ENCODE results near the gene MX1. TPM values are rescaled to one million over a fixed set of nuclear protein-coding genes. Genes with fewer than 3 reads are reported as not detected.

MX1 gene
- total RNA-seq, 1 donor: 33.3 TPM

DNA sequence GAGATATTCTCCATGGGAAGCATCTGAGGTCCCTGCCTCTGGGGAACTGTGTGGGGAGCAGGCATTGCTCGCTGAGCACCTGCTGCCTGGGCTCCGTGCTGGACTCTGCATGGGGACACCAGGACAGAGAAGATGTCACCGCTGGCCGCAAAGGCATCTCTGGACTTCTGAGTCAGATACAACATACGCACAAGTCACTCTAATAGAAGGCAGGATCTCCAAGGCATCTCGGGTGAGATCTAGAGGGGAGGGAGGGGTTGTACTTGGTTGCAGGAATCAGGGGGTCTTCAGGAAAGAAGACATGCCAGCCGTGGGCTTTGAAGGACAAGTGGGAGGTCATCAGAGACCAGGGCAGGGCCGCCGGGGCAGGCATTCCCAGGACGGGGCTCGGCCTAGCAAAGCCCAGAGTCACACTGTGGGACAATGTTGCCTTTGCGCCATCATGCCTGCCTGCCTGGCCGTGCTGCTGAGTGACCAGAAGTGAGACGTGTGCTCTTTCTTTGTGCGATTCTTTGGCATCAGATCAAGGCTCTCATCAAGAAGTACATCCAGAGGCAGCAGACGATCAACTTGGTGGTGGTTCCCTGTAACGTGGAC is 35.9 kb upstream of the MX1 start:
- Histone ChIP-seq H4K20me1 (ENCODE audit: insufficient read depth, low read length) (no peaks in the 10 kb centered on the region), H3K27me3 (ENCODE audit: insufficient read depth, low read length) (no peaks in the 10 kb centered on the region), H3K27ac (ENCODE audit: low read depth, low read length) (no peak overlapping the region), H3K4me3 (ENCODE audit: insufficient read depth, low read length) (no peak overlapping the region), H2AFZ (ENCODE audit: low read length) (no peak overlapping the region), H3K4me2 (ENCODE audit: insufficient read depth, low read length) (no peak overlapping the region), H3K79me2 (ENCODE audit: insufficient read depth, low read length) (no peaks in the 10 kb centered on the region), H3K9me3 (ENCODE audit: low read depth, low read length) (no peaks in the 10 kb centered on the region), H3K36me3 (ENCODE audit: insufficient read depth, low read length) (no peaks in the 10 kb centered on the region), H3K4me1 (ENCODE audit: insufficient read depth, low read length) (no peaks in the 10 kb centered on the region)
- DNase-seq (ENCODE audit: insufficient read length, low spot score, missing footprints): no peak
- TF ChIP-seq, protein P1, sequence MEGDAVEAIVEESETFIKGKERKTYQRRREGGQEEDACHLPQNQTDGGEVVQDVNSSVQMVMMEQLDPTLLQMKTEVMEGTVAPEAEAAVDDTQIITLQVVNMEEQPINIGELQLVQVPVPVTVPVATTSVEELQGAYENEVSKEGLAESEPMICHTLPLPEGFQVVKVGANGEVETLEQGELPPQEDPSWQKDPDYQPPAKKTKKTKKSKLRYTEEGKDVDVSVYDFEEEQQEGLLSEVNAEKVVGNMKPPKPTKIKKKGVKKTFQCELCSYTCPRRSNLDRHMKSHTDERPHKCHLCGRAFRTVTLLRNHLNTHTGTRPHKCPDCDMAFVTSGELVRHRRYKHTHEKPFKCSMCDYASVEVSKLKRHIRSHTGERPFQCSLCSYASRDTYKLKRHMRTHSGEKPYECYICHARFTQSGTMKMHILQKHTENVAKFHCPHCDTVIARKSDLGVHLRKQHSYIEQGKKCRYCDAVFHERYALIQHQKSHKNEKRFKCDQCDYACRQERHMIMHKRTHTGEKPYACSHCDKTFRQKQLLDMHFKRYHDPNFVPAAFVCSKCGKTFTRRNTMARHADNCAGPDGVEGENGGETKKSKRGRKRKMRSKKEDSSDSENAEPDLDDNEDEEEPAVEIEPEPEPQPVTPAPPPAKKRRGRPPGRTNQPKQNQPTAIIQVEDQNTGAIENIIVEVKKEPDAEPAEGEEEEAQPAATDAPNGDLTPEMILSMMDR (IDR thresholded peaks at IDR 0.05; ENCODE audit: extremely low read depth, low read depth, low read length): no peak

DNA sequence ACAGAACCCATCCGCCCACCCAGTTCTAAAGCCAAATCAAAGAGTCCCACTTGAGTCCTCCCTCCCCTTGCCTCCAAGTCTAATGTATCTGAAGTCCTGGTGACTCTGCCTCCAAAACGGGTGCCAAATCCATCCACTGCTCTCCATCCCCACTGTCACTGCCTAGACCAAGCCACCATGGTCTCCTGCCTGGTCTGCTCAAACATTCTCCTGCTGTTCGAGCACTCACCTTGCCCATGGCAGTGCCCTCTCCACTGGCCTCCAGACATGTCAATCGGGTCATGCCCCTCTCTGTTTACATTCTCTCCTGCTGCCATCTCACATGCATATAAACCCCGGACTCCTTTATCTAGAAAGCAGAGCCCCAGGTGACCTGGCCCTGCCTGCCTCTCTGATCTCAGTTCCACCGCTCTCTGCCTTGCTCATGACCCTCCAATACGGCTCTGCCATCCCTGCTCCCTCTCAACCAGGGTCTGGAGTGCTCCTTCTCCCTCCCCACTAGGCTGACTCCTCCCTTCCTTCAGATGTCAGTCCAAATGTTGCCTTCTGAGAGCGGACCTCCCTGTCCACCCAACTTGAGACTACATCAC is 32.1 kb upstream of the MX1 start:
- Histone ChIP-seq H3K9me3 (ENCODE audit: low read depth, low read length) (no peaks in the 10 kb centered on the region), H4K20me1 (ENCODE audit: insufficient read depth, low read length) (no peaks in the 10 kb centered on the region), H2AFZ (ENCODE audit: low read length) (no peak overlapping the region), H3K36me3 (ENCODE audit: insufficient read depth, low read length) (no peaks in the 10 kb centered on the region), H3K27me3 (ENCODE audit: insufficient read depth, low read length) (no peaks in the 10 kb centered on the region), H3K79me2 (ENCODE audit: insufficient read depth, low read length) (no peaks in the 10 kb centered on the region), H3K27ac (ENCODE audit: low read depth, low read length) (no peak overlapping the region), H3K4me1 (ENCODE audit: insufficient read depth, low read length) (no peaks in the 10 kb centered on the region), H3K4me3 (ENCODE audit: insufficient read depth, low read length) (no peak overlapping the region), H3K4me2 (ENCODE audit: insufficient read depth, low read length) (no peak overlapping the region)
- TF ChIP-seq, protein P1 (IDR thresholded peaks at IDR 0.05; ENCODE audit: extremely low read depth, low read depth, low read length): no peak
- DNase-seq (ENCODE audit: insufficient read length, low spot score, missing footprints): no peak

DNA sequence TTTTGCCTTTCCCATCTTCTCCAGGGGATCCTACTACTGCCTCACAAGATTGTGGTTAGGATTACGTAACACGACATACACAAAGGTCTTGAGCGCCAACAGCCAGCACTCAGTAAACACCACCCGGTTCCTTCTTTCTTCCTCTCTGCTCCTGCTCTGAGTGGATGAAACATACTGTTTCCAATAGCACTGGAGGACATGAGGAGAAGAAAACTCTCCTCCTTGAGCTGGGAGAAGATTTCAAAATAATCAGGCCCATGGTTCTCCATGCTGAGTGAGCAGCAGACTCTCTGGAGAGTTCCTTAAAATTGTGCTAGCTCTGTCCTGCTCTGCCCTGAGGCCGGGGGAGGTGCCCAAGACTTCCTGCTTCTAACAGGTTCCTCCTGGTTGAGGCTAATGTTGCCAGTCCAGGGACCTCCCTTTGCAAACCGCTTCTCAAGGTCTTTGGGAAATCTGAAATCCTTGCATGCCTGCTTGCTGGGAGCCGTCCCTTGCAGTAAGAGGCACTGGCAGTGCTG is 29.4 kb upstream of the MX1 start:
- no peak overlapping the region for H3K27ac ChIP-seq (ENCODE audit: low read depth, low read length)
- H3K79me2 ChIP-seq (ENCODE audit: insufficient read depth, low read length): no peaks in the 10 kb centered on the region
- no peaks in the 10 kb centered on the region for H4K20me1 ChIP-seq (ENCODE audit: insufficient read depth, low read length)
- no peak overlapping the region for H3K4me2 ChIP-seq (ENCODE audit: insufficient read depth, low read length)
- no peaks in the 10 kb centered on the region for H3K4me1 ChIP-seq (ENCODE audit: insufficient read depth, low read length)
- H3K9me3 ChIP-seq (ENCODE audit: low read depth, low read length): no peaks in the 10 kb centered on the region
- H3K27me3 ChIP-seq (ENCODE audit: insufficient read depth, low read length): no peaks in the 10 kb centered on the region
- TF ChIP-seq, protein P1 (IDR thresholded peaks at IDR 0.05; ENCODE audit: extremely low read depth, low read depth, low read length): no peak
- no peaks in the 10 kb centered on the region for H3K36me3 ChIP-seq (ENCODE audit: insufficient read depth, low read length)
- DNase-seq (ENCODE audit: insufficient read length, low spot score, missing footprints): no peak
- H2AFZ ChIP-seq (ENCODE audit: low read length): no peak overlapping the region
- H3K4me3 ChIP-seq (ENCODE audit: insufficient read depth, low read length): no peak overlapping the region

DNA sequence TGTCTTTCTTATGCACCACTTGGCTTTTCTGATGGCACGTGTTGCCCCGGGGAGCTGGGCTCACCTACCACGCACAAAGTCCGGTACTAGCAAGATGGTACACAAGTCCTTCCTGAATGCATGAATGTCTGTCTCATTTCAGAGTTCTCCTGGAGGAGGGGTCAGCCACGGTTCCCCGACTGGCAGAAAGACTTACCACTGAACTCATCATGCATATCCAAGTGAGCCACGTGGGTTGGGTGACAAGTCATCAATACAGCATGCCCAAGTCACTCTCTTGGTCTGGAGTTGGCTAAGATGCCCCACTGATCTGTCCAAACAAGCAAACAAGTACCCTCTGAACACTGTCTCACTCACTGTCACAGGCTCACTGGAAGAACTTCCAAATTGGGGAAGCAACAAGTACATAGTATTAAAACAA is 28.6 kb upstream of the MX1 start:
- no peak overlapping the region for H3K27ac ChIP-seq (ENCODE audit: low read depth, low read length)
- H3K4me3 ChIP-seq (ENCODE audit: insufficient read depth, low read length): no peak overlapping the region
- H2AFZ ChIP-seq (ENCODE audit: low read length): no peak overlapping the region
- TF ChIP-seq, protein P1 (IDR thresholded peaks at IDR 0.05; ENCODE audit: extremely low read depth, low read depth, low read length): no peak
- no peaks in the 10 kb centered on the region for H3K9me3 ChIP-seq (ENCODE audit: low read depth, low read length)
- H3K4me2 ChIP-seq (ENCODE audit: insufficient read depth, low read length): no peak overlapping the region
- no peaks in the 10 kb centered on the region for H3K36me3 ChIP-seq (ENCODE audit: insufficient read depth, low read length)
- no peaks in the 10 kb centered on the region for H4K20me1 ChIP-seq (ENCODE audit: insufficient read depth, low read length)
- no peaks in the 10 kb centered on the region for H3K79me2 ChIP-seq (ENCODE audit: insufficient read depth, low read length)
- no peak for DNase-seq (ENCODE audit: insufficient read length, low spot score, missing footprints)
- H3K27me3 ChIP-seq (ENCODE audit: insufficient read depth, low read length): no peaks in the 10 kb centered on the region
- H3K4me1 ChIP-seq (ENCODE audit: insufficient read depth, low read length): no peaks in the 10 kb centered on the region
